ENCODE results near the gene ADAMTSL1.

ADAMTSL1 gene

GRCh38 chr9:18825656-18826170, 351.8 kb downstream of the ADAMTSL1 start:
- no peak for DNase-seq (ENCODE audit: low spot score)
- TF ChIP-seq CTCF (IDR thresholded peaks at IDR 0.05): no peak
- Histone ChIP-seq H3K27ac (no peak overlapping the region), H3K4me3 (no peak overlapping the region)

GRCh38 chr9:18826248-18826647, 352.3 kb downstream of the ADAMTSL1 start:
- DNase-seq (ENCODE audit: low spot score): no peak
- no peak for TF ChIP-seq CTCF (IDR thresholded peaks at IDR 0.05)
- no peak overlapping the region for H3K27ac ChIP-seq
- no peak overlapping the region for H3K4me3 ChIP-seq

GRCh38 chr9:18829066-18829465, 355.1 kb downstream of the ADAMTSL1 start:
- H3K27ac ChIP-seq: no peak overlapping the region
- no peak for TF ChIP-seq CTCF (IDR thresholded peaks at IDR 0.05)
- no peak for DNase-seq (ENCODE audit: low spot score)
- H3K4me3 ChIP-seq: no peak overlapping the region

GRCh38 chr9:18829873-18830272, 355.9 kb downstream of the ADAMTSL1 start:
- DNase-seq (ENCODE audit: low spot score): no peak
- no peak for TF ChIP-seq CTCF (IDR thresholded peaks at IDR 0.05)
- Histone ChIP-seq H3K27ac (no peak overlapping the region), H3K4me3 (no peak overlapping the region)

GRCh38 chr9:18834740-18835361, 360.9 kb downstream of the ADAMTSL1 start:
- Histone ChIP-seq H3K27ac (no peak overlapping the region), H3K4me3 (no peak overlapping the region)
- no peak for TF ChIP-seq CTCF (IDR thresholded peaks at IDR 0.05)
- no peak for DNase-seq (ENCODE audit: low spot score)

- H3K4me3 ChIP-seq: no peak overlapping the region
- no peak for DNase-seq (ENCODE audit: low spot score)
- no peak overlapping the region for H3K27ac ChIP-seq
- TF ChIP-seq CTCF (IDR thresholded peaks at IDR 0.05): no peak
Observed at GRCh38 chr9:18837402-18837801, 363.4 kb downstream of the ADAMTSL1 start.

GRCh38 chr9:18847576-18848275, 373.8 kb downstream of the ADAMTSL1 start:
- DNase-seq (ENCODE audit: low spot score): no peak
- no peak overlapping the region for H3K27ac ChIP-seq
- TF ChIP-seq CTCF (IDR thresholded peaks at IDR 0.05): no peak
- no peak overlapping the region for H3K4me3 ChIP-seq

Measured in coronary artery (tissue), 2 donors.